ENCODE data around the gene DDR2. TPM values are rescaled to one million over a fixed set of nuclear protein-coding genes. Genes with fewer than 3 reads are reported as not detected.

Gene DDR2
- total and polyA plus RNA-seq, 2 of the 4 experiments (the other 2 are of a cell fraction): 66.1 to 245 TPM

GRCh38 chr1:162627662-162628296 is 4.5 kb upstream of the DDR2 start:
- TF ChIP-seq, protein P1, sequence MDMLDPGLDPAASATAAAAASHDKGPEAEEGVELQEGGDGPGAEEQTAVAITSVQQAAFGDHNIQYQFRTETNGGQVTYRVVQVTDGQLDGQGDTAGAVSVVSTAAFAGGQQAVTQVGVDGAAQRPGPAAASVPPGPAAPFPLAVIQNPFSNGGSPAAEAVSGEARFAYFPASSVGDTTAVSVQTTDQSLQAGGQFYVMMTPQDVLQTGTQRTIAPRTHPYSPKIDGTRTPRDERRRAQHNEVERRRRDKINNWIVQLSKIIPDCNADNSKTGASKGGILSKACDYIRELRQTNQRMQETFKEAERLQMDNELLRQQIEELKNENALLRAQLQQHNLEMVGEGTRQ (IDR thresholded peaks at IDR 0.05; ENCODE audit: low read depth, low read length): no peak
- TF ChIP-seq, protein P2, sequence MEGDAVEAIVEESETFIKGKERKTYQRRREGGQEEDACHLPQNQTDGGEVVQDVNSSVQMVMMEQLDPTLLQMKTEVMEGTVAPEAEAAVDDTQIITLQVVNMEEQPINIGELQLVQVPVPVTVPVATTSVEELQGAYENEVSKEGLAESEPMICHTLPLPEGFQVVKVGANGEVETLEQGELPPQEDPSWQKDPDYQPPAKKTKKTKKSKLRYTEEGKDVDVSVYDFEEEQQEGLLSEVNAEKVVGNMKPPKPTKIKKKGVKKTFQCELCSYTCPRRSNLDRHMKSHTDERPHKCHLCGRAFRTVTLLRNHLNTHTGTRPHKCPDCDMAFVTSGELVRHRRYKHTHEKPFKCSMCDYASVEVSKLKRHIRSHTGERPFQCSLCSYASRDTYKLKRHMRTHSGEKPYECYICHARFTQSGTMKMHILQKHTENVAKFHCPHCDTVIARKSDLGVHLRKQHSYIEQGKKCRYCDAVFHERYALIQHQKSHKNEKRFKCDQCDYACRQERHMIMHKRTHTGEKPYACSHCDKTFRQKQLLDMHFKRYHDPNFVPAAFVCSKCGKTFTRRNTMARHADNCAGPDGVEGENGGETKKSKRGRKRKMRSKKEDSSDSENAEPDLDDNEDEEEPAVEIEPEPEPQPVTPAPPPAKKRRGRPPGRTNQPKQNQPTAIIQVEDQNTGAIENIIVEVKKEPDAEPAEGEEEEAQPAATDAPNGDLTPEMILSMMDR (conservative IDR thresholded peaks at IDR 0.05; ENCODE audit: low read depth, low read length): peak; percentile 51
- TF ChIP-seq SMC3 (IDR thresholded peaks at IDR 0.05; ENCODE audit: low read depth, low read length): 0 out of 2 replicates have a peak, but pooled peaks have one; percentile 10
- TF ChIP-seq RFX5 (IDR thresholded peaks at IDR 0.05; ENCODE audit: low read depth, low read length): no peak
- no peak for TF ChIP-seq POLR2A (IDR thresholded peaks at IDR 0.05; ENCODE audit: low read depth, low read length)
- no peak for TF ChIP-seq CEBPB (IDR thresholded peaks at IDR 0.05; ENCODE audit: low read depth, low read length)
- TF ChIP-seq RAD21 (IDR thresholded peaks at IDR 0.05; ENCODE audit: low read length): peak; percentile 24; the same call in 1 of the 2 replicates
- CTCF ChIA-PET: no interaction called here
- Histone ChIP-seq H3K9me1 (ENCODE audit: insufficient read depth, low read length) (peaks cover 14% of the 10 kb centered on the region), H2AK9ac (replicated peaks; ENCODE audit: low read depth, low read length, poor library complexity) (no peak overlapping the region), H3K14ac (replicated peaks; ENCODE audit: low read depth, low read length) (no peak overlapping the region), H3K23ac (ENCODE audit: low read depth, low read length) (no peak overlapping the region), H2BK15ac (ENCODE audit: low read depth, low read length) (no peak overlapping the region), H2AFZ (replicated peaks; ENCODE audit: low read length, poor library complexity) (no peak overlapping the region), H3K4ac (ENCODE audit: low read depth, low read length) (no peak overlapping the region), H3K18ac (ENCODE audit: low read depth, low read length) (no peak overlapping the region), H3K79me1 (ENCODE audit: low read depth in 1 of 2, low read length in 2 of 2) (peaks cover 0 to 20% of the 10 kb centered on the region in 2 experiments; a peak in 2 of 4 replicates), H3K9me3 (ENCODE audit: control insufficient read depth, insufficient read depth, low read length) (no peaks in the 10 kb centered on the region), H4K5ac (ENCODE audit: low read depth, low read length) (no peak overlapping the region), H4K8ac (ENCODE audit: low read depth in 2 of 2, low read length in 2 of 2) (no peak overlapping the region), H3K27me3 (ENCODE audit: control insufficient read depth, insufficient read depth, low read length) (no peaks in the 10 kb centered on the region), H3K4me2 (ENCODE audit: low read depth, low read length) (no peak overlapping the region), H3K4me3 (ENCODE audit: insufficient read depth, low read depth, low read length) (no peak overlapping the region), H4K91ac (ENCODE audit: insufficient read depth, low read depth, low read length) (no peak overlapping the region), H3K4me1 (ENCODE audit: control insufficient read depth, insufficient read depth, low read length) (peaks cover 15% of the 10 kb centered on the region), H3K56ac (ENCODE audit: extremely low read depth, insufficient read depth, low read length) (no peak overlapping the region), H4K20me1 (ENCODE audit: insufficient read depth, low read length) (no peaks in the 10 kb centered on the region), H2BK20ac (ENCODE audit: low read depth, low read length) (no peak overlapping the region), H3K27ac (ENCODE audit: insufficient read depth, low read length) (no peak overlapping the region), H2BK5ac (ENCODE audit: low read depth, low read length, poor library complexity, severe bottlenecking) (no peak overlapping the region), H2BK120ac (ENCODE audit: low read depth, low read length) (no peak overlapping the region), H3K9ac (ENCODE audit: low read depth, low read length) (no peak overlapping the region), H2AK5ac (ENCODE audit: low read depth, low read length) (no peak overlapping the region), H3K36me3 (ENCODE audit: control insufficient read depth, insufficient read depth, low read length) (no peaks in the 10 kb centered on the region)
- in situ Hi-C loops (cut with MboI; ENCODE audit: low sequenced_read_pairs) (no loop called here), intact Hi-C loops (cut with micrococcal nuclease) (no loop called here), dilution Hi-C loops (cut with HindIII; ENCODE audit: low sequenced_read_pairs, unreplicated experiment) (no loop called here)
- ATAC-seq (ENCODE audit: low read depth) (no peak), DNase-seq (peak; percentile 53)
- POLR2A ChIA-PET (ENCODE audit: unreplicated experiment): no interaction called here
- BruUV-seq (replicated peaks): no TSS peak
- no CpG with 5 or more reads among the region's 3 CpGs for WGBS, 2 experiments (ENCODE audit: extremely low coverage in 2 of 2, insufficient read length in 1 of 2)

Measured in IMR-90 (cell line).